Hepatocyte (in vitro differentiated cells): Measurements from ENCODE around the gene LMF1.

ENCODE experiments used
- CTCF ChIP-seq: fragments of 200-600 bp; sonication (generic); IDR thresholded peaks from 2 replicates; pipeline ENCODE4 v1.5.1; 2016; ENCODE audit warnings: antibody characterized with exemption, mild to moderate bottlenecking; ENCODE audit not compliant: poor library complexity
- EZH2 ChIP-seq: fragments of 200-600 bp; sonication (generic); IDR thresholded peaks from 2 replicates; pipeline ENCODE4 v1.6.1; 2016; ENCODE audit warnings: antibody characterized with exemption, mild to moderate bottlenecking, borderline replicate concordance

- TF ChIP-seq CTCF (no peak), EZH2 (no peak)
Measured at GRCh38 chr16:883340-883739, 87.4 kb downstream of the LMF1 start.
